ENCODE data around the gene MORC4.

- TF ChIP-seq CTCF (IDR thresholded peaks at IDR 0.05; ENCODE audit: insufficient read depth, low read depth, low read length) (no peak), EZH2 (IDR thresholded peaks at IDR 0.05; ENCODE audit: insufficient read depth, low read length) (no peak)
Observed at GRCh38 chrX:106932960-106933537, 67.0 kb downstream of the MORC4 start.
